Measurements from ENCODE around the gene ADD3. TPM values are rescaled to one million over a fixed set of nuclear protein-coding genes. Genes with fewer than 3 reads are reported as not detected.

Gene ADD3
- total RNA-seq, 1 donor from 2014 or later: 128 TPM

DNA sequence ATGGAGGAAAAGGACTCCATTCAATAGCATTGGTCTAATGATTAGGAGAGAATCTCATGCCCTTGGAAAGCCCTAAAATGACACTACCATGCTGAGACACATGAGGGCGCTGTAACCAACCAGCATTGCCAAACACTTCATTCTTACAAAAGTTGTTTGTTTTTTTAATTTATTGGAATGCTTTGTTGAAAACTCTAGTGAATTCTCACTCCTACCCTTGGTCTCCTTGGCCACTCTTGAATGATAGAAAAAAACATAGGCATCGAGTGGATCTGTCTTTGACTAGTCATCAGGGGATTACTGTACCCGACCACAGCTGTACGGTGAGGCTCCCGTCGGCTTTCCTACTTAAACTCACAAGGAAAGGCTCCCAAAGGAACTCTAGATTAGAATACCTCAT is 29.3 kb upstream of the ADD3 start:
- Mint-ChIP-seq H3K36me3 (ENCODE audit: unreplicated experiment) (no peaks in the 10 kb centered on the region), H3K4me3 (ENCODE audit: unreplicated experiment) (no peak overlapping the region), H3K9me3 (ENCODE audit: unreplicated experiment) (peaks cover 5% of the 10 kb centered on the region), H3K27me3 (ENCODE audit: unreplicated experiment) (no peaks in the 10 kb centered on the region), H3K27ac (ENCODE audit: unreplicated experiment) (peak overlapping the region; percentile 83), H3K4me1 (ENCODE audit: unreplicated experiment) (peaks cover 58% of the 10 kb centered on the region)
- TF ChIP-seq, protein P1, sequence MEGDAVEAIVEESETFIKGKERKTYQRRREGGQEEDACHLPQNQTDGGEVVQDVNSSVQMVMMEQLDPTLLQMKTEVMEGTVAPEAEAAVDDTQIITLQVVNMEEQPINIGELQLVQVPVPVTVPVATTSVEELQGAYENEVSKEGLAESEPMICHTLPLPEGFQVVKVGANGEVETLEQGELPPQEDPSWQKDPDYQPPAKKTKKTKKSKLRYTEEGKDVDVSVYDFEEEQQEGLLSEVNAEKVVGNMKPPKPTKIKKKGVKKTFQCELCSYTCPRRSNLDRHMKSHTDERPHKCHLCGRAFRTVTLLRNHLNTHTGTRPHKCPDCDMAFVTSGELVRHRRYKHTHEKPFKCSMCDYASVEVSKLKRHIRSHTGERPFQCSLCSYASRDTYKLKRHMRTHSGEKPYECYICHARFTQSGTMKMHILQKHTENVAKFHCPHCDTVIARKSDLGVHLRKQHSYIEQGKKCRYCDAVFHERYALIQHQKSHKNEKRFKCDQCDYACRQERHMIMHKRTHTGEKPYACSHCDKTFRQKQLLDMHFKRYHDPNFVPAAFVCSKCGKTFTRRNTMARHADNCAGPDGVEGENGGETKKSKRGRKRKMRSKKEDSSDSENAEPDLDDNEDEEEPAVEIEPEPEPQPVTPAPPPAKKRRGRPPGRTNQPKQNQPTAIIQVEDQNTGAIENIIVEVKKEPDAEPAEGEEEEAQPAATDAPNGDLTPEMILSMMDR (IDR thresholded peaks at IDR 0.05): peak; percentile 58
- no peak for DNase-seq (ENCODE audit: extremely low spot score, unreplicated experiment)

- H3K36me3 Mint-ChIP-seq (ENCODE audit: unreplicated experiment): no peaks in the 10 kb centered on the region
- no peak overlapping the region for H3K4me3 Mint-ChIP-seq (ENCODE audit: unreplicated experiment)
- H3K27me3 Mint-ChIP-seq (ENCODE audit: unreplicated experiment): no peaks in the 10 kb centered on the region
- TF ChIP-seq, protein P1 (IDR thresholded peaks at IDR 0.05): no peak
- DNase-seq (ENCODE audit: extremely low spot score, unreplicated experiment): no peak
- H3K27ac Mint-ChIP-seq (ENCODE audit: unreplicated experiment): no peak overlapping the region
- H3K4me1 Mint-ChIP-seq (ENCODE audit: unreplicated experiment): peaks cover 60% of the 10 kb centered on the region
- H3K9me3 Mint-ChIP-seq (ENCODE audit: unreplicated experiment): peaks cover 5% of the 10 kb centered on the region
Measured at GRCh38 chr10:109979215-109979614, 28.6 kb upstream of the ADD3 start.

GRCh38 chr10:109981650-109982049 is 26.1 kb upstream of the ADD3 start:
- H3K4me3 Mint-ChIP-seq (ENCODE audit: unreplicated experiment): no peak overlapping the region
- H3K4me1 Mint-ChIP-seq (ENCODE audit: unreplicated experiment): peaks cover 56% of the 10 kb centered on the region
- TF ChIP-seq, protein P1 (IDR thresholded peaks at IDR 0.05): no peak
- H3K27ac Mint-ChIP-seq (ENCODE audit: unreplicated experiment): peak overlapping the region; percentile 83
- peaks cover 2% of the 10 kb centered on the region for H3K36me3 Mint-ChIP-seq (ENCODE audit: unreplicated experiment)
- H3K9me3 Mint-ChIP-seq (ENCODE audit: unreplicated experiment): peaks cover 15% of the 10 kb centered on the region
- H3K27me3 Mint-ChIP-seq (ENCODE audit: unreplicated experiment): no peaks in the 10 kb centered on the region
- DNase-seq (ENCODE audit: extremely low spot score, unreplicated experiment): no peak

GRCh38 chr10:109982123-109982522 is 25.7 kb upstream of the ADD3 start:
- TF ChIP-seq, protein P1 (IDR thresholded peaks at IDR 0.05): no peak
- peaks cover 2% of the 10 kb centered on the region for H3K36me3 Mint-ChIP-seq (ENCODE audit: unreplicated experiment)
- no peaks in the 10 kb centered on the region for H3K27me3 Mint-ChIP-seq (ENCODE audit: unreplicated experiment)
- no peak for DNase-seq (ENCODE audit: extremely low spot score, unreplicated experiment)
- no peak overlapping the region for H3K4me3 Mint-ChIP-seq (ENCODE audit: unreplicated experiment)
- peak overlapping the region; percentile 83 for H3K27ac Mint-ChIP-seq (ENCODE audit: unreplicated experiment)
- H3K9me3 Mint-ChIP-seq (ENCODE audit: unreplicated experiment): peaks cover 15% of the 10 kb centered on the region
- peaks cover 54% of the 10 kb centered on the region for H3K4me1 Mint-ChIP-seq (ENCODE audit: unreplicated experiment)

DNA sequence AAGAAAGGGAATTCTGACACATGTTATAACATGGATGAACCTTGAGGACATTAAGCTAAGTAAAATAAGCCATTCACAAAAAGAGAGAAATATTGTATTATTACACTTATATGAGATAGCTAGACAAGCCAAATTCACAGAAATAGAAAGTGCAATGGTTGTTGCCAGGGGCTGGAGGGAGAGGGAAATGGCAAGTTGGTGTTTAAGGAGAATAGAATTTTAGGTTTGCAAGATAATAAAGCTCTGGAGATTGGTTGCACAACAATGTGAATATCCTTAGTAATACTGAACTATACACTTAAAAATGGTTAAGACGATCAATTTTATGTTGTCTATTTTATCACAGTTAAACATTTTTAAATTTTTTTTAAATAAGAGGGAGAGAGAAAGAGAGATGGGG is 25.0 kb upstream of the ADD3 start:
- TF ChIP-seq, protein P1 (IDR thresholded peaks at IDR 0.05): no peak
- H3K27me3 Mint-ChIP-seq (ENCODE audit: unreplicated experiment): no peaks in the 10 kb centered on the region
- H3K27ac Mint-ChIP-seq (ENCODE audit: unreplicated experiment): peak overlapping the region; percentile 83
- peaks cover 54% of the 10 kb centered on the region for H3K4me1 Mint-ChIP-seq (ENCODE audit: unreplicated experiment)
- peaks cover 2% of the 10 kb centered on the region for H3K36me3 Mint-ChIP-seq (ENCODE audit: unreplicated experiment)
- no peak overlapping the region for H3K4me3 Mint-ChIP-seq (ENCODE audit: unreplicated experiment)
- no peak for DNase-seq (ENCODE audit: extremely low spot score, unreplicated experiment)
- H3K9me3 Mint-ChIP-seq (ENCODE audit: unreplicated experiment): peaks cover 14% of the 10 kb centered on the region

All from osteocyte (in vitro differentiated cells).